Midbrain (tissue), 1 donor: ENCODE measurements around the gene RAB27B.
"Not testable (repeated sequence)": the region's sequence is repeated elsewhere in the genome, so short reads cannot be mapped to it uniquely, and the experiment has no call there.

Source experiments
- DNase-seq: peaks from one replicate; lab custom pipeline; 2025; lab: John Stamatoyannopoulos, UW

Gene RAB27B

GRCh38 chr18:54815086-54815485 lies 13.2 kb upstream of the RAB27B start:
- no peak for DNase-seq

GRCh38 chr18:54820785-54821275 lies 7.4 kb upstream of the RAB27B start:
- not testable (repeated sequence) for DNase-seq

- DNase-seq: no peak
These were observed 5.1 kb upstream of the RAB27B start for GRCh38 chr18:54822872-54823845.

DNA sequence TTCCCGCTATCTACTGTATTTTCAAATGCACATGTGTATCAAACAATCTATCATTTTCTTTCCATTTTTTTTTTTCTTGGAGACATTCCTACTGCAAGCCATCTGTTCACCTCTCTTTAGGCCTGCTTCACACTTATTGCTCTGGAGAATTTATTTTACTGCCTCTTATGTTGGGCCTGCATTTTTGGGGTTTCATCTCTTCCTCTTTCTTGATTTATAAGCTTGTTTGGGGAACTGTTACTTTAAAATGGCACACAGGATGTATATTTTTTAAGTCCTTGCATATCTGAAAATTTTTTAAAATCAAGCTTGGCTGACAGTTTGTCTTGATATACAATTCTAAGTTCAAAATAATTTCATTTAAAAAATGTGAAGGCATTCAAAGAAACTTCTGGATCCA lies 3.5 kb upstream of the RAB27B start:
- DNase-seq: no peak

GRCh38 chr18:54825601-54826344 lies 2.5 kb upstream of the RAB27B start:
- no peak for DNase-seq

GRCh38 chr18:54828986-54829385 lies 709 bp downstream of the RAB27B start:
- DNase-seq: no peak

GRCh38 chr18:54829856-54830255 lies 1.6 kb downstream of the RAB27B start:
- DNase-seq: no peak

DNA sequence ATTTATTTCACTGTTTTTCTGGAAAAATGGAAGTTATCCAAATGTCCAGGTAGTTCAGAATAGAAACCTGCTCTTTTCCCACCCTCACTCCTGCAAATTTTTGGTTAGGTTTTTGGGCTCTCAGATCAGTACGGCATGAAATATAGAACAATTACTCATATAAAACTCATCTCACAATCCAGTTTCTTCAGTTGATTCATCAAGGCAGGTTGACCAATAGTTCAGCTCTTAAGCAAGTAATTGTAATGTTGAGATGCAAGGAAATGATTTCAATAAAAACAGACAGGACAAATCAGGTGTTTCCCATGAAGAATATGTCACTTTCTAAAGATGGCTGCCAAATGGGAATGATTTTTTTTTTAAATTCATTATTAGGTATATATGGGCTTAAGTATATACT lies 2.0 kb downstream of the RAB27B start:
- no peak for DNase-seq

- DNase-seq: no peak
These were observed 2.6 kb downstream of the RAB27B start for GRCh38 chr18:54830866-54831265.

DNA sequence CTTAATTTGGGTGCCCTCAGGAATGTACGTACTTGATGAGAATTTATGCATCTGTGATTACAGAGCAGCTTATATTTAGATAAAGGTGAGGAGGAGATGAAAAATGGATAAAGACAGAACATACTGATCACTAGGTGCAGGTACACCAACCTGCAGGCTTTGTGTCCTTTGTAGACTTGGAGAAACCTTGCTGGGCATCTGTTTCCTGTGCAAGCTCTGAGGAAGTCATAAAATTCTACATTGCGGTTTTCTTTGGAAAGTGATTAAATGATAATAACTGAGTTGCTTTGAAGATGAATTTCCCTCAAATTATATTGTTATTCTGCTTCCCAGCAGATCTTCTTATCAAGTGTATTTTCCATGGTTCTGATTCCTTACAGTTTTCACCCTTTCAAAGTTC lies 7.7 kb downstream of the RAB27B start:
- DNase-seq: no peak

DNA sequence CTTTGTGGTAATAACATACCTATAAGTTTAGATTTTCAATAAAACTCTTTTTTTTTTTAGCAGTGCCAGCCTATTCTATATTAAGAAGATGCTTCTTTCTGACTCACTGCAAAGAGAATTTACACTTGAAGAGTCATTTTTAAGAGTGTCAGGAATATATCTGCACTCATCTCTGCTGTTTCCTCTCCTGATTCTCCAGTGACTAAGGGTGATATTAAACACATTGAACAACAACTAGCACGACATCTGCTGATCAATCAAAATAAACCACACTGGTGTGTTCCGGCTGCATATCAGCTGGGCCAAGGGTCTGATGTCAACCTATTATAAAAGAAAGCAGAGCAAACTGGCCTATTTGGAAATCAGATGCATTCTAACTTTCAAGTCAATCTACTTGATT lies 15.0 kb downstream of the RAB27B start:
- DNase-seq: no peak

GRCh38 chr18:54845787-54846186 lies 17.5 kb downstream of the RAB27B start:
- DNase-seq: no peak

DNA sequence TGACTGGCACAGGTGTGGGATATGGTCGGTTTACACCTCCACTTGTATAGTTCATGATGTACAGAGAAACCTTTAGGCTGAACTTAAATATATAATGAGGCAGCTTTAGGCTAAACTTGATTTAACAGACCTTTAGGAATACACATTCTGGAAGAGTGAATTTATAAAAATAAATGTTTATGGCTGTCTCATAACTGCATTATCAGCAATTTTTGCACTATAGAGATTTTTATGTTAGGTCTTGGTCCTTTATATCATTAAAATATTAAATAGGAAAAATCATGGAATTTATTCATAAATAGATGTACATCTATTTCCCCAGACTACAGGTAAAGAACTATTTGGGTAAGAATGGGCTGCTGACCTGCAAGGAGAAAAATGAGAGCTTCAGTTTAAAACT lies 19.8 kb downstream of the RAB27B start:
- DNase-seq: no peak

DNA sequence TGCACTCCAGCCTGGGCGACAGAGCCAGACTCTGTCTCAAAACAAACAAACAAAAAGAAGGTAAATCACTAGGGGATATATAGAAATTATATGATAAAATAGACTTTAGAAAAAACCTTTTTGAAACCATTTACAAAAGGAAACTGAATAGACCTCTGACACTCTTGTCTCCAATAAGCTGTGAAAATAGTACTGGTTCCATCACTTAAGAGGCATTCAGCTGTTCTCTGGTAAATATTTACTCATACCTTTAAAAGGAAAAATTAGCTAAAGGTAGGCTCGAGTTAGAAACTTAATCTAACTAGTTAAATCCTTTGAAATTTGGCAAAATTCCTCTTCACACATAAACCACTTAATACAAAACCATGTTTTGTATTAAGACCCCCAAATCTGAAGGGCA lies 21.4 kb downstream of the RAB27B start:
- DNase-seq: no peak

DNA sequence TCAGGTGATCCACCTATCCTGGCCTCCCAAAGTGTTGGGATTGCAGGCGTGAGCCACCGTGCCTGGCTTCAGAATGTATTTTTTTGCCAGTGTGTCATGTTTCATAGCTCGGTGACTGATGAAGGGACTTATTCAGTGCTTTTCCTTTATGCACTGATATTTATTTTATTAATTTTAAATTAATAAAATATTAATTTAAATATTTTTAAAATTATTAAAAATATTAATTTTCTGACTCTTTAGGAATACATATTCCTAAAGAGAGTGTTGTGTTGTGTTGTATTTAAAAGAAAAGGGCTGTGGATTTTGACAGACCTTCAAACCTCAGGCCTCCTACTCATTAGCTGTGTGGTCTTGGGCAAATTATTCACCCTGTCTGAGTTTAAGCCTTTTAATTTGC lies 22.3 kb downstream of the RAB27B start:
- no peak for DNase-seq

- DNase-seq: no peak
These were observed 24.8 kb downstream of the RAB27B start for GRCh38 chr18:54852780-54853675.

DNA sequence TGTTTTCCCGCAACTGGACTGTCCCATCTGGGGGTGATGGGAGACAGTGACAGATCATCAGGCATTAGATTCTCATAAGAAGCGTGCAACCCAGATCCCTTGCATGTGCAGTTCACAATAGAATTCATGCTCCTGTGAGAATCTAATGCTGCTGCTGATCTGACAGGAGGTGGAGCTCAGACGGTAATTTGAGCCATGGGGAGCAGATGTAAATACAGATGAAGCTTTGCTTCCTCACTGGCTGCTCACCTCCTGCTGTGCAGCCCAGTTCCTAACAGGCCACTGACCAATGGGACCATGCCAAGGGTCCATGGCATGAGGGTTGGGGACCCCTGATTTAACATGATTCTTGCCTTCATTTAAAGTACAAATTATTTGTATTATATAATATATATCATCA lies 26.8 kb downstream of the RAB27B start:
- not testable (repeated sequence) for DNase-seq

DNA sequence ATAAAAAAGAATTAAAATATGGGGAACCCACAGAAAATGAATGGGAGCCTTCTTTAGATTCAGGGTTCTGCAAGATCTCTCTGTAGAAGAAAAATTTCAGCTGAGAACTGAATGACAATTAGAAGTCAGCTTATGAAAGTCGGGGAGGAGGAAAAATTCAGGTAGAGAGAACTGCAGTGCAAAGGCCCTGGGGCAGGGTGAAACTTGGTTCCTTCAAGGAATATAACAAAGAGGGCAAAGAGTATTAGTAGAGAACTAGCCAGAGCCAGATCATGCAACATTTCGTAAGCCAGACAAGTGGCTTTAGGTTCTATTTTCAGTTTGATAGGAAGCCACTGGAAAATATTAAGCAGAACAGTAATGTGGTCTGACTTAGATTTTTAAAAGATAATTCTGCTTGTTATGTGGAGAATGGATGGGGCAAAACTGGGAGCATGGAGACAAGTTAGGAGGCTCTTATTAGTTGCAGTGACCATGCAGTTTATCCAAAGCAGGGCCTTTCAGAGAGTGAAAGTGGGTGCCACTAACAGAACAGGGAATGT lies 27.9 kb downstream of the RAB27B start:
- DNase-seq: no peak

DNA sequence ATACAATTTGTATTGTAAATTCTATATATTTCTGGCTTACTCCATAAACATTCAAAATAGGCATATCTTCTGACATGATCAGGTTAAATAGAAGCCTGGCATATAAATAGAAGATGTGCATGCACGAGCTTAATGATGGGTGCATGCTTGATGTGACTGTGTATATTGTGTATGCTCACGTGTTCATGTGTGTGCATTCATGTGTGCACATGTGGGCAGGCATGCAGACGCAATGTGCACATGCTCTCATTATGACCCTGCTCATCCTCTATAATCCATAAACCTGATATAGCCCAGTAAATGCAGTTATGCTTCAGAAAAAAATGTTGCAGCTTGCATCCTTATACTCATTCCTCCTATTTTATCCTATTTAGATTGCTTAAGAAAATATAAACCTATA lies 29.2 kb downstream of the RAB27B start:
- DNase-seq: no peak

DNA sequence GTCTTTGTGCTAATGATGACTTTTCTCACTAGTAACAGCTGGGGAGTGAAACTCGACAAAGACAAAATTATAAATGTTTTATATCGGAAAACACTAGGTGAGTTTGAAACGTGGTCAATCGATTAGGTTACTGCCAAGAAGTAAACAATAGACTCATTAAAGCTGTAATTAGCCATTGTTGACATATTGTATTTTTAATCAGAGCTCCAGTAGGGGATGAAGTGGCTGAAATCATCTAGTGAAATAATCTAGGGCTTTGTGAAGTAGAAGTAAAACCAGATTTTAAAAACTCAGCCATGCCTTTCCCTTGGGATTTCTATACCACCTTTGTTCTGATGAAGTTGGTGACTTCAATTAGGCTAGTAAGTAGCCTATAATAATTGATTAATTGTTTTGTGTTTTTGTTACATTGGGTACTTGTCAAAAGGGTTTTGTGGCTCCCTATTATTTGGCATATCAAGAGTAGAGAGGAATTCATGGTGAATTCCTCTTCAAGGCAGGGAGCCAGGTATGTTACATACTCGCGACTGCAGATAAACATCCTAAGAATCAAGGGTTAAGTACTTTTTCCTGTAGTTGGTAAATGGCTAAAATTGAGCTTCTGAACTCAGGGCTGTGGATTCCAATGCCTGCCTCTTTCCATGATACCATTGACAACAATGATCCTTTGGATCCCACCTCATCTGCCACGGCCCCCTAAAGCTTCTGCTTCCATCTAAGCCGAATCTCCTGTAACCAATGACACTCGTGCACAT lies 31.6 kb downstream of the RAB27B start:
- no peak for DNase-seq

DNA sequence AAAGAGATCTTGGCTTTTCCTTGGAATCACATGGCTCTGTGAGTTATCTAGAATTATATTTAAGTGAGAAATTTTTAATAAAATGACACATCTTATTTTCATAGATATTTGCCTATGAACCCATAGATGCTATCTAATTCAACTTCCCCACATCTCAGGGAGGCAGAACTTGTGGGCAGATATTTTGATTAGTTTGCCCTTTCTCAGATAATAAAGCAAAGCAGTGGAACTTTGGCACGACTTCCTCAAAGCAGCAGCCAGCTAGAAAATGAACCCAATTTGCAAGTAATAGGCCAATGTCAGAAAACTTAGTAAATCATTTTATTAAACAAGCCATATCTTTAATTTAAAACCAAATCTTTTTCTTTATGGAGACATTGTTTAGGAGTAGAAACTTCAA lies 32.7 kb downstream of the RAB27B start:
- no peak for DNase-seq
